Endodermal cell (in vitro differentiated cells): Measurements from ENCODE around the gene RBM26. TPM values are rescaled to one million over a fixed set of nuclear protein-coding genes. Genes with fewer than 3 reads are reported as not detected.

Source experiments
- DNase-seq: peaks from one replicate; pipeline ENCODE4 v3.0.0-alpha.2; 2017
- H3K27ac ChIP-seq: 2 replicates; pipeline ENCODE4 v1.5.1; 2013; ENCODE audit warnings: mild to moderate bottlenecking, low read depth, low read length, moderate library complexity
- H3K27me3 ChIP-seq: 2 replicates; pipeline ENCODE4 v1.6.1; 2013; ENCODE audit warnings: mild to moderate bottlenecking, low read length, moderate library complexity; ENCODE audit not compliant: insufficient read depth, control insufficient read depth, poor library complexity, severe bottlenecking
- H3K36me3 ChIP-seq: 2 replicates; pipeline ENCODE4 v1.7.0; 2013; ENCODE audit warnings: mild to moderate bottlenecking, low read length, moderate library complexity; ENCODE audit not compliant: control insufficient read depth, insufficient read depth
- H3K4me1 ChIP-seq: one replicate; pipeline ENCODE4 v1.7.0; 2013; ENCODE audit warnings: low read length; ENCODE audit not compliant: control insufficient read depth, insufficient read depth
- H3K4me3 ChIP-seq: 2 replicates; pipeline ENCODE4 v1.5.1; 2013; ENCODE audit warnings: mild to moderate bottlenecking, low read length, moderate library complexity
- H3K9ac ChIP-seq: 2 replicates; pipeline ENCODE4 v1.6.1; 2013; ENCODE audit warnings: mild to moderate bottlenecking, low read length, moderate library complexity; ENCODE audit not compliant: poor library complexity, severe bottlenecking; ENCODE audit errors: extremely low read depth
- H3K9me3 ChIP-seq: 2 replicates; pipeline ENCODE4 v1.6.1; 2013; ENCODE audit warnings: mild to moderate bottlenecking, low read length, moderate library complexity; ENCODE audit not compliant: control insufficient read depth
- H3K27ac Mint-ChIP-seq: 2 replicates; pipeline ENCODE4 v1.8.0; 2020; ENCODE audit warnings: mixed read lengths
- H3K27me3 Mint-ChIP-seq: 2 replicates; pipeline ENCODE4 v1.8.0; 2021; ENCODE audit warnings: mild to moderate bottlenecking, mixed read lengths; ENCODE audit not compliant: insufficient read depth
- H3K36me3 Mint-ChIP-seq: 2 replicates; pipeline ENCODE4 v1.8.0; 2020; ENCODE audit warnings: low read depth, mixed read lengths
- H3K4me1 Mint-ChIP-seq: 2 replicates; pipeline ENCODE4 v1.8.0; 2020; ENCODE audit warnings: mixed read lengths
- H3K4me3 Mint-ChIP-seq: 2 replicates; pipeline ENCODE4 v1.8.0; 2020; ENCODE audit warnings: mild to moderate bottlenecking, moderate library complexity, mixed read lengths
- H3K9me3 Mint-ChIP-seq: 2 replicates; pipeline ENCODE4 v1.8.0; 2020; ENCODE audit warnings: mild to moderate bottlenecking, mixed read lengths
- whole genome bisulfite sequencing, 2 experiments: methylation state at CpG; one replicate each; pipeline versions ENCODE4 v1.1.5 to v1.1.7; 2013; ENCODE audit warnings: missing lambda C conversion rate in 2 of 2, mixed read lengths in 1 of 2; ENCODE audit not compliant: insufficient coverage in 1 of 2, insufficient read length in 1 of 2; 5-methylcytosine and 5-hydroxymethylcytosine counted together
- total RNA-seq, 2 donors: library from RNA; stranded (reverse); fragmentation: NEBNext Ultra II Directional in 1 of 2; extraction: Animal tissue kit (Norgen Biotek cat#: 25700) in 1 of 2; gene quantifications; 2 replicates in 1 of 2; 3 replicates in 1 of 2; pipeline ENCODE4 v1.2.1, GENCODE V29; 2021
- TF ChIP-seq, protein P1 (sequence below): fragments of 200-600 bp; sonication (generic); conservative IDR thresholded peaks from 2 replicates; pipeline ENCODE4 v1.5.0; 2021; ENCODE audit warnings: antibody characterized with exemption, mild to moderate bottlenecking

The RBM26 gene
- total RNA-seq, 2 donors from 2014 or later: 65.0 to 81.7 TPM

DNA sequence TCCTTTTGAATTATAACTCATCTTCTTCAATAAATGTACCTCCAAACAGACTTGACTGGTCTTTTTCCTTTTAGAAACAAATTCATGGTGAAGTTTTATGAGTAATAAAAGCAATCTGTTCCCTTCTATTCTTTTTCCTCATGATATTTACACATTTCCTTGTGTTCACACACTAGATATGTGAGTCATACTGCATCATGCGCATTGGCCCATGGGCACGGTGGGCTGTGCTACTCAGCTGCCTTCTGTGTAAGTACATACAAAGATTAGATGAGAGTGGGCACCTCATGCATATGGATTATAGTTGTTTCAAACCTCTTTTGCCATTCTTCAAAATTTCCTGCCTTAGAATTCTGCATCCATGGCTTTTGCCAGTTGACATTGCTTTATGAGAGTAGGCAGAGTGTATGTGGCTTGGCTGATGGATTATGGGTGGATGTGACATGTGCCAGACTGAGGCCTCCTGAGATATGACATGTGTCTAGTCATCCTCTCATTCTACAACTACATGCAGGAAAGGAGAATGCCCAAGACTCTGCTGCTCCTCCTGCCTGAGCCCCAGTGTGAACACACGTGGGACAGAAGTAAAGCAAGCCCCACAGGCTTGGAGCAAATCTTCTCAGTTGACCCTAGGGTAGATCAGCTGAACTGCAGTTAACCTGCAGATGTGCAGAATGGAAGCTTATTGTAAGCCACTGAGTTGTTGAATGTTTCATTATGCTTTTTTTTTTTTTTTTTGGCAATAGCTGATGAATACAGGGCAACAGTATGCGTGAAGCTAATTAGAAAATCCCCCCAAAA lies 109.9 kb downstream of the RBM26 start:
- Histone ChIP-seq H3K9ac (no peak overlapping the region), H3K9me3 (peaks cover 22% of the 10 kb centered on the region), H3K4me1 (no peaks in the 10 kb centered on the region), H3K27me3 (no peaks in the 10 kb centered on the region), H3K4me3 (no peak overlapping the region), H3K27ac (no peak overlapping the region), H3K36me3 (no peaks in the 10 kb centered on the region)
- Mint-ChIP-seq H3K4me1 (no peaks in the 10 kb centered on the region), H3K36me3 (no peaks in the 10 kb centered on the region), H3K9me3 (peaks cover 2% of the 10 kb centered on the region), H3K27ac (no peak overlapping the region), H3K4me3 (no peak overlapping the region), H3K27me3 (no peaks in the 10 kb centered on the region)
- WGBS, 2 experiments: 86 to 93% methylated on average over 1 to 4 of the region's 4 CpGs
- TF ChIP-seq, protein P1, sequence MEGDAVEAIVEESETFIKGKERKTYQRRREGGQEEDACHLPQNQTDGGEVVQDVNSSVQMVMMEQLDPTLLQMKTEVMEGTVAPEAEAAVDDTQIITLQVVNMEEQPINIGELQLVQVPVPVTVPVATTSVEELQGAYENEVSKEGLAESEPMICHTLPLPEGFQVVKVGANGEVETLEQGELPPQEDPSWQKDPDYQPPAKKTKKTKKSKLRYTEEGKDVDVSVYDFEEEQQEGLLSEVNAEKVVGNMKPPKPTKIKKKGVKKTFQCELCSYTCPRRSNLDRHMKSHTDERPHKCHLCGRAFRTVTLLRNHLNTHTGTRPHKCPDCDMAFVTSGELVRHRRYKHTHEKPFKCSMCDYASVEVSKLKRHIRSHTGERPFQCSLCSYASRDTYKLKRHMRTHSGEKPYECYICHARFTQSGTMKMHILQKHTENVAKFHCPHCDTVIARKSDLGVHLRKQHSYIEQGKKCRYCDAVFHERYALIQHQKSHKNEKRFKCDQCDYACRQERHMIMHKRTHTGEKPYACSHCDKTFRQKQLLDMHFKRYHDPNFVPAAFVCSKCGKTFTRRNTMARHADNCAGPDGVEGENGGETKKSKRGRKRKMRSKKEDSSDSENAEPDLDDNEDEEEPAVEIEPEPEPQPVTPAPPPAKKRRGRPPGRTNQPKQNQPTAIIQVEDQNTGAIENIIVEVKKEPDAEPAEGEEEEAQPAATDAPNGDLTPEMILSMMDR: peak; percentile 43
- DNase-seq: no peak

GRCh38 chr13:79290595-79291244 lies 115.3 kb downstream of the RBM26 start:
- Histone ChIP-seq H3K9ac (no peak overlapping the region), H3K9me3 (no peaks in the 10 kb centered on the region), H3K4me3 (no peak overlapping the region), H3K27ac (no peak overlapping the region), H3K4me1 (peaks cover 3% of the 10 kb centered on the region), H3K36me3 (no peaks in the 10 kb centered on the region), H3K27me3 (no peaks in the 10 kb centered on the region)
- Mint-ChIP-seq H3K27ac (no peak overlapping the region), H3K36me3 (no peaks in the 10 kb centered on the region), H3K4me3 (no peak overlapping the region), H3K27me3 (no peaks in the 10 kb centered on the region), H3K9me3 (no peaks in the 10 kb centered on the region), H3K4me1 (peaks cover 23% of the 10 kb centered on the region)
- 80 to 82% methylated on average over 8 to 9 of the region's 9 CpGs for WGBS, 2 experiments
- DNase-seq: no peak
- TF ChIP-seq, protein P1: no peak

DNA sequence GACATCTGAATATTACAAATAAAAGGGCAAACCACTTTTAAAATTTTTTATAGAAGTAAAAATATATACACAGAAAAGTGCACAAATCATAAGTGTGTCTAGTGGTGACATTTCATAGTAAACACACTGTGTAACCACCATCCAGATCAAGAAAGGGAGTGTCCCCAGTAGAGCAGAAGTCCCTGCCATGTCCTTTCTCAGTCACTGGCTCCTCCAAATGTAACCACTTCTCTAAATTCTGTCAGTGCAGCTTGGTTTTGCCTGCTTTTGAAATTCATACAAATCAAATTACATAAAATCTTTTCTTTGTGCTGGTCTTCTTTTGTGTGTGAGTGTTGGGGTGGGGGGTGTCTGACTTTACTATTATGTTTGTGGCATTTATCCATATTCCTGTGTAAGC lies 116.5 kb downstream of the RBM26 start:
- no peaks in the 10 kb centered on the region for H3K36me3 Mint-ChIP-seq
- H3K4me3 Mint-ChIP-seq: no peak overlapping the region
- Histone ChIP-seq H3K27me3 (no peaks in the 10 kb centered on the region), H3K9me3 (no peaks in the 10 kb centered on the region), H3K4me1 (peaks cover 6% of the 10 kb centered on the region), H3K27ac (no peak overlapping the region), H3K4me3 (no peak overlapping the region), H3K36me3 (no peaks in the 10 kb centered on the region), H3K9ac (no peak overlapping the region)
- no peak for DNase-seq
- H3K4me1 Mint-ChIP-seq: peaks cover 23% of the 10 kb centered on the region
- no peaks in the 10 kb centered on the region for H3K9me3 Mint-ChIP-seq
- no peak overlapping the region for H3K27ac Mint-ChIP-seq
- no peaks in the 10 kb centered on the region for H3K27me3 Mint-ChIP-seq
- TF ChIP-seq, protein P1: no peak
